GM19438 (cell line): ENCODE data around the gene NTRK3.

ENCODE experiments used
- ATAC-seq: cut with Tn5 transposase; IDR thresholded peaks from one replicate; pipeline ENCODE4 v1.9.1; 2021; ENCODE audit warnings: low read depth; ENCODE audit not compliant: unreplicated experiment

NTRK3 gene

GRCh38 chr15:88188300-88188699 is 68.2 kb downstream of the NTRK3 start:
- no peak for ATAC-seq

DNA sequence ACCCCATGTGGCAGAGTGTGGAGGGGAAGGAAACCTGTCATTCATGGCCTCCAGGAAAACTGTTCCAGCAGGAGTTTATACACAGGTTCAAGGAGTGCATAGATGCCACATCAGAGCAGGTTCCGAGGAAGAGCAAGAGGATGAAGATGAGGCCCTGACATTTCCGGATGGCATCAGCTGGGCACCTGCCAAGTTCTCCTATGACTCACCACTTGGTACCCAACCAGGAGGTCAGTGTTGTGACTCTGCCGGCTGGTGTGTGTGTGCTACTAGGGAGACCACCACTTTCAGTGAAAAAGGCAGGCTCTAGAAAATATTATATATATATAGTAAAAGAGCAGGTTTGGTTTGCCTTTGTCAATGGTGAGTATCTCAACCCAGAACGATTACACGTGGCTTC is 69.3 kb downstream of the NTRK3 start:
- ATAC-seq, result no peak

- no peak for ATAC-seq
Observed at GRCh38 chr15:88185584-88185983, 71.0 kb downstream of the NTRK3 start.

- no peak for ATAC-seq
Observed at GRCh38 chr15:88181613-88182012, 74.9 kb downstream of the NTRK3 start.

GRCh38 chr15:88179562-88179961 is 77.0 kb downstream of the NTRK3 start:
- ATAC-seq, result no peak

- ATAC-seq, result no peak
Observed at GRCh38 chr15:88178631-88179030, 77.9 kb downstream of the NTRK3 start.

DNA sequence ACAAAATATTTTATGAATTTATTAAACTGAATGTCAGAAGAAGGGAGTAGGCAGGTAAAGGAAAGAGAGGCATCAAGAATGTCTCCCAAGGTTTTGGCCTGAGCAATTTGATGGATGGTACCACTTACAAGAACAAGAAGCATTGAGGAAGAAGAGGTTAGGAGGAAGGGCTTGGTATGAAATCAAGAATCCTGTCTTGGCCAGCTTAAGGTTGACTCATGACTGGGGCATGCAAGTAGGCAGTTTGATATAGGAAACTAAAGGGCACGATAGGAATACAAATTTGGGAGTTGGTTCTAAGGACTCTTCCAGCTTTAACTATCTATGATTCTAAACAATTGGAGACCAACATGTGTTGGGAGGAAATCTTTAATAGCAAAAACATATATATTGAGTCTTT is 79.1 kb downstream of the NTRK3 start:
- ATAC-seq, result no peak

GRCh38 chr15:88174571-88174970 is 82.0 kb downstream of the NTRK3 start:
- no peak for ATAC-seq

GRCh38 chr15:88166082-88166993 is 90.2 kb downstream of the NTRK3 start:
- ATAC-seq, result no peak

DNA sequence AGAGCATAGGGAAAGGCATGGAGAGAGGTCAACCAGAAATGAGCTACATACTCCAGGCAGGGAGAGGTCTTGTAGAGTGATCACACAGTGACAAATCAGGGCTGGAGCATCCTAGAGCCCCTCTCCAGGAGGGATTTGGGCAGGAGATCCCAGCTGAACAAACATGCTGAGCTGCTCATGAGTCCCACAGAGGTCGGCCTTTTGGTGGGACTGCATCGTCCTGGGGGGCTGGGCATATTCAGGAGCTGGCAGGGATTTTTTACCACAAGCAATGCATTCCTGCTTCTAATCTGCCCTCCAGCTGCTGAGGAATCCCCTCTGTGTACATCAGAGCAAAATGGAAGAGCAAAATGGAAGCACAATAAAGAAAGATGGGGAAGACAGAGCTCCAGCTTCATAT is 94.9 kb downstream of the NTRK3 start:
- ATAC-seq, result no peak

DNA sequence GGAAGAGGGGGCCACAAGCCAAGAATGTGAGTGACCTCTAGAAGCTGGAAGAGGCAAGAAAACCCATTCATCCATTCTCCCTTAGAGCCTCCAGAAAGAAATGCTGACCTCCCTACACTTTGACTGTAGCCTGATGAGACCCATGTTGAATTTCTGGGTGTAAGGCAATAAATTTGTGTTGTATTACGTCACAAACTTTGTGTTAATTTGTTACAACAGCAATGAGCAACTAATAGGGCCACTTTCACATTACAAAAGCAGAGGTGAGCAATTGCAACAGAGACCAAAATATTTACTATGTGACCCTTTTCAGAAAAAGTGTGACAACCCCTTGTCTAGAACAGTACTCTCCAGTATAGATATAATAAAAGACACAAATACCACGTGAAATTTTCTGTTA is 101.2 kb downstream of the NTRK3 start:
- ATAC-seq, result no peak

- ATAC-seq, result no peak
Observed at GRCh38 chr15:88152672-88153071, 103.9 kb downstream of the NTRK3 start.

DNA sequence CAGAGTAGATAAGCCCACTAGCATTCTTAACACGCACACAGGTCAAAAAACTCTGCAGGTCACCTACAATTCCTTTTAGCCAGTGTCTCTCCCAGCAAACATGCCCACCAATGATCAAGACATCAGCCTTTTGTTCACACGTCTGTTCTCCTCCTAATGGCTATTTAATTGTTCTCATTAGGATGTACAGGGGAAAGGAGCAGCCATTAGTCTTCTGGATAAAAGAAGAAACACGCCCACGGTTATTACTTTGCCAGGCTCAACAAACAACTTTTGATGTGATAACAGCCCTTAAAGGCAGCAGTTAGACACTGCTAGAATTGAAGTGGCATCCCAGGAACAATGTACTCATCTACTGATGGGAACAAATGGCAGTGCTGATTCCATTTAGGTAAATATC is 108.8 kb downstream of the NTRK3 start:
- ATAC-seq, result no peak

GRCh38 chr15:88144921-88145653 is 111.5 kb downstream of the NTRK3 start:
- ATAC-seq, result no peak

- ATAC-seq, result no peak
Observed at GRCh38 chr15:88142121-88142520, 114.4 kb downstream of the NTRK3 start.

DNA sequence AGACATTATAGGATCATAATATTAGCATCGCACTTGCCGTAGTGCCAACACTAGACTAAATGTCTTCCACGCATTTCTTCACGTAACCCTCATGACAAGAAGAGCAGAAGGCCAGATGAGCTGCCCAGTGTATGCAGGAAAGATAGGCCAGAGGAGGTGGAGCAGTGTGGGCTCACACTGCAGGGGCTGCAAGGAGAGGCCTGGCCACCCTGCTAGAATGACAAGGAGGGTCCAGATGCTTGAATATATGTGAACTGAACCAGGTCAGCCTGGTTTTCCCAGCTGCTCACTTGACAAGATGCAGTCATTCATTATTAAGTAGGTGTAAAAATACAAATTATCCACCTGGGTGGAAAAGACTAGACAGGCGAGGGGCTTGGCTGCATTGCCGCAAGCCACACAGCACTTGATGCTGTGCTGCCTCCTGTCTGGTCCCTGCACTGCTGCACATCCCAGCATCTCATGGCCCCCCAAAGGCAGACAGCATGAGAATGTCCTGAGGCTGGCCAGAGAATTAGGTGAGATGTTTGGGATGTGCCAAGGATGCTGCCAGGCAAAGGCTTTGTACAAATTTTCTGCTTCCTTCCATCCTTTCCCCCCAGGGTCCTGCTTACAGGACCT is 115.2 kb downstream of the NTRK3 start:
- ATAC-seq, result no peak

- no peak for ATAC-seq
Observed at GRCh38 chr15:88140398-88140797, 116.1 kb downstream of the NTRK3 start.

GRCh38 chr15:88139936-88140335 is 116.6 kb downstream of the NTRK3 start:
- ATAC-seq, result no peak

GRCh38 chr15:88133795-88134194 is 122.7 kb downstream of the NTRK3 start:
- ATAC-seq, result no peak

DNA sequence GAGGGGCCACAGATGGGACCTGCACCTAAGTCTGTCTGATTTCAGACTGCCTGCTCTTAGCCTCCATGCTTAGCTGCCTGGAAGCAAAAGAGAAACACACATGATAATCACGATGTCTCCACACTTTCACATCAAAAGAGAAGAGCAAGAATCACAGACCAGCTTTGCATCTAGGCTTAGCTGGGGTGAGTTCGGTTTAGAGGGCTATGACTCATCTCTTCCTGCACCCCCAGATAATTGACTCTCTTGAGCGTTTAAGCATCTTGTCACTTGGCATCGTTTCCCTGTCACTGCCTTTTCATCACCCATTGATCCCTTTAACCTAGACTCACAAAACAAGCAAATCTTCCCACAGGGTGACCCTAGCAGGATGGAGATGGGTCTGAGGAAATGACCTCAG is 124.0 kb downstream of the NTRK3 start:
- ATAC-seq, result no peak

- ATAC-seq, result no peak
Observed at GRCh38 chr15:88131937-88132336, 124.6 kb downstream of the NTRK3 start.
